Omental fat pad (tissue), 4 donors: Measurements from ENCODE around the gene HEXIM2. TPM values are rescaled to one million over a fixed set of nuclear protein-coding genes. Genes with fewer than 3 reads are reported as not detected.

ENCODE experiments used
- ATAC-seq: fragments of 150-250 bp; one replicate; pipeline ENCODE4 v1.9.1; 2016; ENCODE audit warnings: mild to moderate bottlenecking, moderate library complexity; ENCODE audit not compliant: low FRiP score
- DNase-seq: peaks from one replicate; pipeline ENCODE4 v3.0.0-alpha.2; 2019; ENCODE audit warnings: low spot score
- CTCF ChIP-seq, 3 donors: fragments of 450-650 bp; IDR thresholded peaks; one replicate each; pipeline ENCODE4 v1.5.1; 2016 to 2017; ENCODE audit warnings: antibody characterized with exemption in 3 of 3, mild to moderate bottlenecking in 3 of 3, moderate library complexity in 2 of 3
- total RNA-seq, 4 donors: library from RNA; depleted of rRNA; stranded (reverse); fragments of >200 nt; gene quantifications; one replicate each; pipeline ENCODE4 v1.1.0, GENCODE V29; 2016

Gene HEXIM2
- 1 to 10 TPM; 1.4 to 9.3 (median 3.9) TPM for total RNA-seq

GRCh38 chr17:45161288-45162024 lies at the start of gene HEXIM2:
Gene HEXIM2 (plus strand): TSS chr17:45161875. CDS start chr17:45162794, 919 bp downstream.
- peak; percentile 97 for ATAC-seq
- TF ChIP-seq CTCF (IDR thresholded peaks at IDR 0.05), result no peak
- peak; percentile 91 for DNase-seq

- no peak for TF ChIP-seq CTCF (IDR thresholded peaks at IDR 0.05)
These were observed 48.9 kb upstream of the HEXIM2 start for GRCh38 chr17:45112559-45113423.

GRCh38 chr17:45113424-45113754 lies 48.3 kb upstream of the HEXIM2 start:
- DNase-seq (no peak), ATAC-seq (no peak)
- TF ChIP-seq CTCF (IDR thresholded peaks at IDR 0.05), result no peak

More at GRCh38 chr17:45112559-45113423, 48.9 kb upstream of the HEXIM2 start:
- DNase-seq (no peak), ATAC-seq (no peak)

GRCh38 chr17:45114117-45114932 lies 47.4 kb upstream of the HEXIM2 start:
- DNase-seq (no peak), ATAC-seq (no peak)
- no peak for TF ChIP-seq CTCF (IDR thresholded peaks at IDR 0.05)

GRCh38 chr17:45115015-45115625 lies 46.6 kb upstream of the HEXIM2 start:
- no peak for DNase-seq
- no peak for TF ChIP-seq CTCF (IDR thresholded peaks at IDR 0.05)

GRCh38 chr17:45115871-45116270 lies 45.8 kb upstream of the HEXIM2 start:
- DNase-seq, result no peak
- ATAC-seq, result no peak
- no peak for TF ChIP-seq CTCF (IDR thresholded peaks at IDR 0.05)

More at GRCh38 chr17:45115015-45115625, 46.6 kb upstream of the HEXIM2 start:
- ATAC-seq, result no peak
